Fibroblast of mammary gland (primary cell): ENCODE results near the gene MAST2.
A peak's percentile ranks its signal among the peaks of the same experiment; 100 is the strongest.
"Not testable (repeated sequence)": the region's sequence is repeated elsewhere in the genome, so short reads cannot be mapped to it uniquely, and the experiment has no call there.

Experiments used
- DNase-seq: peaks from one replicate; pipeline ENCODE4 v3.0.0-alpha.2; 2010; ENCODE audit warnings: low read depth
- H3K4me3 ChIP-seq: 2 replicates; pipeline ENCODE4 v1.5.1; 2011; ENCODE audit warnings: low read depth, mild to moderate bottlenecking, low read length, moderate library complexity; ENCODE audit not compliant: control insufficient read depth
- TF ChIP-seq, protein P1 (sequence below): conservative IDR thresholded peaks from 2 replicates; pipeline ENCODE4 v1.5.1; 2011; ENCODE audit warnings: low read depth, low read length, inconsistent platforms; ENCODE audit not compliant: control insufficient read depth, insufficient read depth

Gene MAST2

DNA sequence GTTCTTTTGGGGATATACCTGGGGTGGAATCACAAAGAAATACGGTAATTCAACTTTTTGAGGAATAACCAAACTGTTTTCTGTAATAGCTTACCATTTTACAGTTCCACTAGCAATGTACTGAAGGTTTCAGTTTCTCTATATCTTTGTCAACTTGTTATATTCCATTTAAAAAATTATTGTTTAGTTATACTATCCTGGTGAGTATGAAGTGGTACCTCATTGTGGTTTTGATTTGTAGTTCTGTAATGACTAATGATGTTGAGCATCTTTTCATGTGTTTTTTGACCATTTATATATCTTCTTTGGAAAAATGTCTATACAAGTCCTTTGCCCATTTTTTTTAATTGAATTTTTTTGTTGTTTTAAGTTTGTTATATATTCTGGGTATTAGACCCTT lies 39.4 kb downstream of the MAST2 start:
- TF ChIP-seq, protein P1, sequence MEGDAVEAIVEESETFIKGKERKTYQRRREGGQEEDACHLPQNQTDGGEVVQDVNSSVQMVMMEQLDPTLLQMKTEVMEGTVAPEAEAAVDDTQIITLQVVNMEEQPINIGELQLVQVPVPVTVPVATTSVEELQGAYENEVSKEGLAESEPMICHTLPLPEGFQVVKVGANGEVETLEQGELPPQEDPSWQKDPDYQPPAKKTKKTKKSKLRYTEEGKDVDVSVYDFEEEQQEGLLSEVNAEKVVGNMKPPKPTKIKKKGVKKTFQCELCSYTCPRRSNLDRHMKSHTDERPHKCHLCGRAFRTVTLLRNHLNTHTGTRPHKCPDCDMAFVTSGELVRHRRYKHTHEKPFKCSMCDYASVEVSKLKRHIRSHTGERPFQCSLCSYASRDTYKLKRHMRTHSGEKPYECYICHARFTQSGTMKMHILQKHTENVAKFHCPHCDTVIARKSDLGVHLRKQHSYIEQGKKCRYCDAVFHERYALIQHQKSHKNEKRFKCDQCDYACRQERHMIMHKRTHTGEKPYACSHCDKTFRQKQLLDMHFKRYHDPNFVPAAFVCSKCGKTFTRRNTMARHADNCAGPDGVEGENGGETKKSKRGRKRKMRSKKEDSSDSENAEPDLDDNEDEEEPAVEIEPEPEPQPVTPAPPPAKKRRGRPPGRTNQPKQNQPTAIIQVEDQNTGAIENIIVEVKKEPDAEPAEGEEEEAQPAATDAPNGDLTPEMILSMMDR: no peak
- no peak overlapping the region for H3K4me3 ChIP-seq

GRCh38 chr1:45843474-45843905 lies 40.1 kb downstream of the MAST2 start:
- H3K4me3 ChIP-seq: no peak overlapping the region
- TF ChIP-seq, protein P1: peak; percentile 41
- DNase-seq: peak; percentile 55

More for the DNA sequence above, 39.4 kb downstream of the MAST2 start:
- no peak for DNase-seq

GRCh38 chr1:45844000-45844399 lies 40.6 kb downstream of the MAST2 start:
- not testable (repeated sequence) for DNase-seq, H3K4me3 ChIP-seq

GRCh38 chr1:45846931-45847330 lies 43.5 kb downstream of the MAST2 start:
- TF ChIP-seq, protein P1: no peak
- DNase-seq: peak; percentile 82
- no peak overlapping the region for H3K4me3 ChIP-seq

GRCh38 chr1:45848097-45848496 lies 44.7 kb downstream of the MAST2 start:
- TF ChIP-seq, protein P1: no peak

GRCh38 chr1:45848714-45849113 lies 45.3 kb downstream of the MAST2 start:
- TF ChIP-seq, protein P1: no peak
- no peak overlapping the region for H3K4me3 ChIP-seq
- no peak for DNase-seq

More at GRCh38 chr1:45848097-45848496, 44.7 kb downstream of the MAST2 start:
- DNase-seq: no peak
- H3K4me3 ChIP-seq: no peak overlapping the region

DNA sequence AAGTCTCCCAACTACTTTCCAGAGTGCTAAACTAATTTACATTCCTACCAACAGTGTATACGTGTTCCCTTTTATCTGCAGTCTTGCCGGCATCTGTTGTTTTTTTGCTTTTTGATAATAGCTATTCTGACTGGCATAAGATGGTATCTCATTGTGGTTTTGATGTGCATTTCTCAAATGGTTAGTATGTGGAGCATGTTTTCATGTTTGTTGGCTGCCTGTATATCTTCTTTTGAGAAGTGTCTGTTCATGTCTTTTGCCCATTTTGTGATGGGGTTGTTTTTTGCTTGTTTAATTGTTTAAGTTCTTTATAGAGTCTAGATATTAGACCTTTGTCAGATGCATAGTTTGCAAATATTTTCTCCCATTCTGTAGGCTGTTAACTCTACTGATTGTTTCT lies 46.6 kb downstream of the MAST2 start:
- TF ChIP-seq, protein P1: no peak
- no peak for DNase-seq
- H3K4me3 ChIP-seq: no peak overlapping the region
